Ishikawa (cell line): Measurements from ENCODE around the gene ZNF691.

Experiments used
- CEBPB ChIP-seq: IDR thresholded peaks from 2 replicates; pipeline ENCODE4 v1.6.1; 2012
- CREB1 ChIP-seq: IDR thresholded peaks from 2 replicates; pipeline ENCODE4 v1.6.1; 2012; ENCODE audit warnings: low read depth
- EGR1 ChIP-seq: IDR thresholded peaks from 2 replicates; pipeline ENCODE4 v1.6.1; 2012
- EP300 ChIP-seq: IDR thresholded peaks from 2 replicates; pipeline ENCODE4 v1.6.1; 2012; ENCODE audit warnings: borderline replicate concordance
- FOXM1 ChIP-seq: IDR thresholded peaks from 2 replicates; pipeline ENCODE4 v1.6.1; 2012; ENCODE audit warnings: low read depth, borderline replicate concordance
- NFIC ChIP-seq: IDR thresholded peaks from 2 replicates; pipeline ENCODE4 v1.6.1; 2012
- RAD21 ChIP-seq: IDR thresholded peaks from 2 replicates; pipeline ENCODE4 v1.6.1; 2012; ENCODE audit warnings: low read depth
- TAF1 ChIP-seq: IDR thresholded peaks from 2 replicates; pipeline ENCODE4 v1.6.1; 2012; ENCODE audit warnings: low read depth, mild to moderate bottlenecking
- TEAD4 ChIP-seq: IDR thresholded peaks from 2 replicates; pipeline ENCODE4 v1.6.1; 2012
- YY1 ChIP-seq: IDR thresholded peaks from 2 replicates; pipeline ENCODE4 v1.6.1; 2012; ENCODE audit warnings: low read depth
- ZBTB7A ChIP-seq: IDR thresholded peaks from 2 replicates; pipeline ENCODE4 v1.6.1; 2012; ENCODE audit warnings: low read depth
- TF ChIP-seq, protein P1 (sequence below): IDR thresholded peaks from 2 replicates; pipeline ENCODE4 v1.6.1; 2012; ENCODE audit warnings: low read depth, mild to moderate bottlenecking
- TF ChIP-seq, protein P2 (sequence below): IDR thresholded peaks from 2 replicates; pipeline ENCODE4 v1.6.1; 2012
- TF ChIP-seq, protein P3 (sequence below): IDR thresholded peaks from 2 replicates; pipeline ENCODE4 v1.6.1; 2012

DNA sequence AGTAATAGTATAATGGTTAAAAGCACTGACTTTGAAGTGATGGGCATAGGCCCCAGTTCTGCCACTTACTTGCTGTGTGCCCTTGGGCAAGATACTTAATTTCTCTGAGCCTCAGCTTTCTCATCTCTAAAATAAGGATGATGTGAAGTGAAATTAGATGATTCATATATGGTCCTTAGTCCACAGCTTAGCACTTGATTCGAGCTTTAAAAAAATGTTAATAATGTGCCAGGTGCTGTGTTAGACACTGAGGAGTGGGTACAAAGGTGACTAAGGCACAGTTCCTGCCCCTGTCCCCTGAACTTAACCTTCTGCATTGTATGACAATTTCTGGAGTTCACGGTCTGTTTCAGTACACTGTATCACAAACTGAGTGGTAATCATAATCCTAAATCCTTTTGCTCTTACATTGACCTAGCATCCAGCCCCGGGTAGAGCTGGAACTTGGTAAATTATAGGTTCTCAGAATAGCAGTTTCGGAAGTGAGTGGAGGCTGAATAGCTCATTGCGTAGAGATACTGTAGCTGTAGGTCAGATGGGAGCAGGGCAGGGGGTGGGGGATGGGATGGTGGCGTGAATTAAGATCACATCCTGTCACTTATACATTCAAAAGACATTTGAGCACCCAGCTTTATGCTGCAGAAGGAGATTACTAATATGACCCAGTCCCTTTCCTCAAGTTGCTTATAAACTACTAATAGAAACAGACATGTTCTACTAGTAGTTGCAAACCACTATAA, 1.5 kb downstream of the ZNF691 start:
- TF ChIP-seq TAF1 (no peak), TEAD4 (no peak), CREB1 (no peak), NFIC (no peak), RAD21 (no peak), YY1 (no peak), EP300 (no peak), CEBPB (no peak), ZBTB7A (no peak), EGR1 (no peak), FOXM1 (no peak)
- TF ChIP-seq, protein P1, sequence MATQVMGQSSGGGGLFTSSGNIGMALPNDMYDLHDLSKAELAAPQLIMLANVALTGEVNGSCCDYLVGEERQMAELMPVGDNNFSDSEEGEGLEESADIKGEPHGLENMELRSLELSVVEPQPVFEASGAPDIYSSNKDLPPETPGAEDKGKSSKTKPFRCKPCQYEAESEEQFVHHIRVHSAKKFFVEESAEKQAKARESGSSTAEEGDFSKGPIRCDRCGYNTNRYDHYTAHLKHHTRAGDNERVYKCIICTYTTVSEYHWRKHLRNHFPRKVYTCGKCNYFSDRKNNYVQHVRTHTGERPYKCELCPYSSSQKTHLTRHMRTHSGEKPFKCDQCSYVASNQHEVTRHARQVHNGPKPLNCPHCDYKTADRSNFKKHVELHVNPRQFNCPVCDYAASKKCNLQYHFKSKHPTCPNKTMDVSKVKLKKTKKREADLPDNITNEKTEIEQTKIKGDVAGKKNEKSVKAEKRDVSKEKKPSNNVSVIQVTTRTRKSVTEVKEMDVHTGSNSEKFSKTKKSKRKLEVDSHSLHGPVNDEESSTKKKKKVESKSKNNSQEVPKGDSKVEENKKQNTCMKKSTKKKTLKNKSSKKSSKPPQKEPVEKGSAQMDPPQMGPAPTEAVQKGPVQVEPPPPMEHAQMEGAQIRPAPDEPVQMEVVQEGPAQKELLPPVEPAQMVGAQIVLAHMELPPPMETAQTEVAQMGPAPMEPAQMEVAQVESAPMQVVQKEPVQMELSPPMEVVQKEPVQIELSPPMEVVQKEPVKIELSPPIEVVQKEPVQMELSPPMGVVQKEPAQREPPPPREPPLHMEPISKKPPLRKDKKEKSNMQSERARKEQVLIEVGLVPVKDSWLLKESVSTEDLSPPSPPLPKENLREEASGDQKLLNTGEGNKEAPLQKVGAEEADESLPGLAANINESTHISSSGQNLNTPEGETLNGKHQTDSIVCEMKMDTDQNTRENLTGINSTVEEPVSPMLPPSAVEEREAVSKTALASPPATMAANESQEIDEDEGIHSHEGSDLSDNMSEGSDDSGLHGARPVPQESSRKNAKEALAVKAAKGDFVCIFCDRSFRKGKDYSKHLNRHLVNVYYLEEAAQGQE, result no peak
- TF ChIP-seq, protein P2, sequence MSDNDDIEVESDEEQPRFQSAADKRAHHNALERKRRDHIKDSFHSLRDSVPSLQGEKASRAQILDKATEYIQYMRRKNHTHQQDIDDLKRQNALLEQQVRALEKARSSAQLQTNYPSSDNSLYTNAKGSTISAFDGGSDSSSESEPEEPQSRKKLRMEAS, result no peak
- TF ChIP-seq, protein P3, sequence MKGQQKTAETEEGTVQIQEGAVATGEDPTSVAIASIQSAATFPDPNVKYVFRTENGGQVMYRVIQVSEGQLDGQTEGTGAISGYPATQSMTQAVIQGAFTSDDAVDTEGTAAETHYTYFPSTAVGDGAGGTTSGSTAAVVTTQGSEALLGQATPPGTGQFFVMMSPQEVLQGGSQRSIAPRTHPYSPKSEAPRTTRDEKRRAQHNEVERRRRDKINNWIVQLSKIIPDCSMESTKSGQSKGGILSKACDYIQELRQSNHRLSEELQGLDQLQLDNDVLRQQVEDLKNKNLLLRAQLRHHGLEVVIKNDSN, result no peak
